HEK293T (cell line): ENCODE measurements around the gene METAP1.

Experiments used
- CTCF ChIA-PET: fragments of 350-600 bp; formaldehyde crosslinking; extraction: SDS; loops from one replicate; lab custom pipeline; 2021; ENCODE audit warnings: antibody characterized with exemption, inconsistent platforms; lab: Yijun Ruan, JAX
- POLR2A ChIA-PET: fragments of 350-600 bp; formaldehyde crosslinking; extraction: SDS; loops from one replicate; lab custom pipeline; 2020; ENCODE audit warnings: antibody characterized with exemption, inconsistent platforms; lab: Yijun Ruan, JAX
- DNase-seq: peaks from one replicate; pipeline ENCODE4 v3.0.0; 2012; ENCODE audit warnings: mixed read lengths; ENCODE audit errors: extremely low spot score
- ARNT ChIP-seq: fragments of 450-650 bp; IDR thresholded peaks from 2 replicates; pipeline ENCODE4 v1.6.1; 2017; ENCODE audit warnings: mild to moderate bottlenecking
- BHLHE40 ChIP-seq: fragments of 450-650 bp; IDR thresholded peaks from 2 replicates; pipeline ENCODE4 v1.6.1; 2016; ENCODE audit warnings: mild to moderate bottlenecking, moderate library complexity, borderline replicate concordance
- CTBP1 ChIP-seq: fragments of 450-650 bp; IDR thresholded peaks from 2 replicates; pipeline ENCODE4 v1.6.1; 2016; ENCODE audit warnings: borderline replicate concordance
- ELF4 ChIP-seq: fragments of 450-650 bp; IDR thresholded peaks from 2 replicates; pipeline ENCODE4 v1.6.1; 2017; ENCODE audit warnings: antibody characterized with exemption
- FOXA1 ChIP-seq: fragments of 450-650 bp; IDR thresholded peaks from 2 replicates; pipeline ENCODE4 v1.6.1; 2016; ENCODE audit warnings: mild to moderate bottlenecking
- FOXK2 ChIP-seq: fragments of 450-650 bp; IDR thresholded peaks from 2 replicates; pipeline ENCODE4 v1.6.1; 2016; ENCODE audit warnings: mild to moderate bottlenecking
- FOXM1 ChIP-seq: fragments of 450-650 bp; IDR thresholded peaks from 2 replicates; pipeline ENCODE4 v1.6.1; 2017; ENCODE audit warnings: mild to moderate bottlenecking, borderline replicate concordance
- HDGF ChIP-seq: fragments of 450-650 bp; IDR thresholded peaks from 2 replicates; pipeline ENCODE4 v1.6.1; 2017; ENCODE audit warnings: antibody characterized with exemption, borderline replicate concordance
- L3MBTL2 ChIP-seq: fragments of 450-650 bp; conservative IDR thresholded peaks from 2 replicates; pipeline ENCODE4 v1.6.1; 2016; ENCODE audit warnings: mild to moderate bottlenecking
- LEF1 ChIP-seq: fragments of 450-650 bp; IDR thresholded peaks from 2 replicates; pipeline ENCODE4 v1.6.1; 2017; ENCODE audit warnings: mild to moderate bottlenecking, borderline replicate concordance
- NFRKB ChIP-seq: fragments of 450-650 bp; IDR thresholded peaks from 2 replicates; pipeline ENCODE4 v1.6.1; 2016; ENCODE audit warnings: mild to moderate bottlenecking, moderate library complexity
- PKNOX1 ChIP-seq: fragments of 450-650 bp; IDR thresholded peaks from 2 replicates; pipeline ENCODE4 v1.6.1; 2016
- SP1 ChIP-seq: fragments of 450-650 bp; IDR thresholded peaks from 2 replicates; pipeline ENCODE4 v1.6.1; 2017
- SUZ12 ChIP-seq: fragments of 450-650 bp; IDR thresholded peaks from 2 replicates; pipeline ENCODE4 v1.6.1; 2016; ENCODE audit warnings: mild to moderate bottlenecking
- TARDBP ChIP-seq: fragments of 450-650 bp; IDR thresholded peaks from 2 replicates; pipeline ENCODE4 v1.6.1; 2016
- ZNF384 ChIP-seq: fragments of 450-650 bp; IDR thresholded peaks from 2 replicates; pipeline ENCODE4 v1.6.1; 2016

METAP1 gene

GRCh38 chr4:98995183-98996055, at the start of gene METAP1:
TSS of gene METAP1 (plus strand) at chr4:98995721. CDS start at chr4:98995754, 33 bp downstream.
- ChIA-PET CTCF (interaction anchor here (0.6 to 3.1 kb wide), 4 partner anchors 12 to 68 kb away, joined by 3 to 19 read pairs (median 4); no protein-coding TSS in a partner anchor), POLR2A (interaction anchor here (0.7 to 1.7 kb wide), 12 partner anchors 14 to 852 kb away, joined by 3 to 10 read pairs (median 6); partner anchors contain the start of genes ADH5, EIF4E and STPG2)
- TF ChIP-seq L3MBTL2 (0 out of 2 replicates have a peak, but pooled peaks have one; percentile 6), TARDBP (no peak), ELF4 (peak; percentile 56; the same call in 1 of the 2 replicates), FOXK2 (no peak)
- peak; percentile 94 for DNase-seq

- POLR2A ChIA-PET: interaction anchor here (1.5 kb wide), 1 partner anchor 49 kb away, joined by 4 read pairs; the partner anchor contains the start of gene METAP1
- DNase-seq: no peak
- CTCF ChIA-PET: no interaction called here
- TF ChIP-seq ARNT (no peak), CTBP1 (no peak), NFRKB (no peak), PKNOX1 (no peak), SUZ12 (no peak), LEF1 (no peak), ELF4 (no peak), SP1 (no peak), L3MBTL2 (no peak)
Observed at GRCh38 chr4:98946359-98946758, 49.2 kb upstream of the METAP1 start.

GRCh38 chr4:98950925-98951324, 44.6 kb upstream of the METAP1 start:
- CTCF ChIA-PET: no interaction called here
- POLR2A ChIA-PET: no interaction called here
- TF ChIP-seq HDGF: no peak
- TF ChIP-seq BHLHE40: no peak
- no peak for TF ChIP-seq ZNF384
- no peak for TF ChIP-seq SUZ12
- DNase-seq: no peak

- DNase-seq: no peak
- POLR2A ChIA-PET: no interaction called here
- TF ChIP-seq FOXA1 (no peak), ELF4 (no peak), HDGF (no peak), BHLHE40 (no peak), FOXM1 (no peak), FOXK2 (no peak), PKNOX1 (no peak), LEF1 (no peak), NFRKB (no peak), ARNT (no peak), TARDBP (no peak), CTBP1 (no peak), SP1 (no peak), ZNF384 (no peak), SUZ12 (no peak), L3MBTL2 (no peak)
- CTCF ChIA-PET: no interaction called here
Observed at GRCh38 chr4:98951710-98952109, 43.8 kb upstream of the METAP1 start.

- no peak for DNase-seq
- ChIA-PET POLR2A (no interaction called here), CTCF (no interaction called here)
- TF ChIP-seq ELF4: no peak
Observed at GRCh38 chr4:98955229-98955628, 40.3 kb upstream of the METAP1 start.

- TF ChIP-seq CTBP1 (no peak), L3MBTL2 (no peak), ELF4 (no peak), FOXK2 (no peak), ZNF384 (no peak), NFRKB (no peak), TARDBP (no peak), SUZ12 (no peak), FOXA1 (no peak), PKNOX1 (no peak), SP1 (no peak), BHLHE40 (no peak), HDGF (no peak)
- POLR2A ChIA-PET: no interaction called here
- no peak for DNase-seq
- CTCF ChIA-PET: no interaction called here
Observed at GRCh38 chr4:98958065-98958464, 37.5 kb upstream of the METAP1 start.
